GM21723 (cell line): ENCODE results near the gene DNAH17.
"Not testable (repeated sequence)": the region's sequence is repeated elsewhere in the genome, so short reads cannot be mapped to it uniquely, and the experiment has no call there.

Source experiments
- ATAC-seq: cut with Tn5 transposase; IDR thresholded peaks from one replicate; pipeline ENCODE4 v1.9.1; 2021; ENCODE audit warnings: mild to moderate bottlenecking, moderate library complexity; ENCODE audit not compliant: unreplicated experiment

DNAH17 gene

GRCh38 chr17:78484271-78485246, 92.6 kb downstream of the DNAH17 start:
- ATAC-seq: no peak

GRCh38 chr17:78479369-78479768, 97.8 kb downstream of the DNAH17 start:
- ATAC-seq: no peak

- no peak for ATAC-seq
Observed at GRCh38 chr17:78478757-78479297, 98.4 kb downstream of the DNAH17 start.

GRCh38 chr17:78477913-78478756, 99.1 kb downstream of the DNAH17 start:
- ATAC-seq: no peak

GRCh38 chr17:78476973-78477372, 100.2 kb downstream of the DNAH17 start:
- ATAC-seq: no peak

- ATAC-seq: no peak
Observed at GRCh38 chr17:78476149-78476548, 101.0 kb downstream of the DNAH17 start.

GRCh38 chr17:78475211-78475610, 102.0 kb downstream of the DNAH17 start:
- no peak for ATAC-seq

GRCh38 chr17:78474614-78475146, 102.5 kb downstream of the DNAH17 start:
- ATAC-seq: peak; percentile 68

GRCh38 chr17:78473951-78474613, 103.1 kb downstream of the DNAH17 start:
- no peak for ATAC-seq

GRCh38 chr17:78472035-78472905, 104.9 kb downstream of the DNAH17 start:
- no peak for ATAC-seq

GRCh38 chr17:78471635-78472034, 105.6 kb downstream of the DNAH17 start:
- ATAC-seq: no peak

GRCh38 chr17:78469443-78469842, 107.8 kb downstream of the DNAH17 start:
- ATAC-seq: no peak

- no peak for ATAC-seq
Observed at GRCh38 chr17:78468366-78468765, 108.8 kb downstream of the DNAH17 start.

GRCh38 chr17:78466786-78467715, 110.1 kb downstream of the DNAH17 start:
- no peak for ATAC-seq

- ATAC-seq: not testable (repeated sequence)
Observed at GRCh38 chr17:78466109-78466785, 110.9 kb downstream of the DNAH17 start.

GRCh38 chr17:78462148-78462547, 115.0 kb downstream of the DNAH17 start:
- no peak for ATAC-seq

GRCh38 chr17:78461799-78462053, 115.5 kb downstream of the DNAH17 start:
- no peak for ATAC-seq
